Measurements from ENCODE around the gene CASP10. TPM values are rescaled to one million over a fixed set of nuclear protein-coding genes. Genes with fewer than 3 reads are reported as not detected.

Gene CASP10
- polyA plus RNA-seq, 1 experiment, result 2.6 TPM

- CTCF ChIA-PET, result interaction anchor here (0.7 kb wide), 1 partner anchor 206 kb away, joined by 3 read pairs; no protein-coding TSS in a partner anchor
- TF ChIP-seq CTCF (IDR thresholded peaks at IDR 0.05; ENCODE audit: low read depth, low read length), result no peak
- POLR2A ChIA-PET, result no interaction called here
- peaks cover 3% of the 10 kb centered on the region for H3K27me3 ChIP-seq (ENCODE audit: control insufficient read depth, insufficient read depth, low read length)
- no peak for DNase-seq (ENCODE audit: low read depth, low spot score)
- H3K27ac ChIP-seq (ENCODE audit: low read depth, low read length), result peak overlapping the region; percentile 39
- no peak overlapping the region for H3K4me3 ChIP-seq (ENCODE audit: low read depth, low read length)
- no peaks in the 10 kb centered on the region for H3K9me3 ChIP-seq (ENCODE audit: control insufficient read depth, insufficient read depth, low read length)
Observed at GRCh38 chr2:201228271-201228911, 45.5 kb downstream of the CASP10 start.

GRCh38 chr2:201228912-201229290 lies 46.0 kb downstream of the CASP10 start:
- ChIA-PET CTCF (interaction anchor here (1.4 kb wide), 1 partner anchor 266 kb away, joined by 3 read pairs; no protein-coding TSS in a partner anchor), POLR2A (no interaction called here)
- no peak overlapping the region for H3K27ac ChIP-seq (ENCODE audit: low read depth, low read length)
- no peak for TF ChIP-seq CTCF (IDR thresholded peaks at IDR 0.05; ENCODE audit: low read depth, low read length)
- peaks cover 3% of the 10 kb centered on the region for H3K27me3 ChIP-seq (ENCODE audit: control insufficient read depth, insufficient read depth, low read length)
- H3K9me3 ChIP-seq (ENCODE audit: control insufficient read depth, insufficient read depth, low read length), result no peaks in the 10 kb centered on the region
- no peak for DNase-seq (ENCODE audit: low read depth, low spot score)
- no peak overlapping the region for H3K4me3 ChIP-seq (ENCODE audit: low read depth, low read length)

- TF ChIP-seq CTCF (IDR thresholded peaks at IDR 0.05; ENCODE audit: low read depth, low read length), result peak; percentile 92
- H3K27me3 ChIP-seq (ENCODE audit: control insufficient read depth, insufficient read depth, low read length), result no peaks in the 10 kb centered on the region
- no peak overlapping the region for H3K4me3 ChIP-seq (ENCODE audit: low read depth, low read length)
- CTCF ChIA-PET, result interaction anchor here (0.5 to 3.2 kb wide), 104 partner anchors 11 to 951 kb away, joined by 3 to 73 read pairs (median 4); partner anchors contain the start of genes CASP10, CASP8, FLACC1 and STRADB
- peak; percentile 73 for DNase-seq (ENCODE audit: low read depth, low spot score)
- H3K9me3 ChIP-seq (ENCODE audit: control insufficient read depth, insufficient read depth, low read length), result no peaks in the 10 kb centered on the region
- no peak overlapping the region for H3K27ac ChIP-seq (ENCODE audit: low read depth, low read length)
- POLR2A ChIA-PET, result interaction anchor here (0.6 to 0.7 kb wide), 2 partner anchors 49 to 338 kb away, joined by 4 to 7 read pairs; no protein-coding TSS in a partner anchor
Observed at GRCh38 chr2:201231781-201232466, 49.0 kb downstream of the CASP10 start.

- ChIA-PET CTCF (interaction anchor here (0.5 to 3.2 kb wide), 99 partner anchors 10 to 951 kb away, joined by 3 to 73 read pairs (median 4); partner anchors contain the start of genes CASP10, CASP8, FLACC1 and STRADB), POLR2A (interaction anchor here (0.6 to 0.7 kb wide), 2 partner anchors 50 to 338 kb away, joined by 4 to 7 read pairs; no protein-coding TSS in a partner anchor)
- no peak overlapping the region for H3K4me3 ChIP-seq (ENCODE audit: low read depth, low read length)
- no peaks in the 10 kb centered on the region for H3K9me3 ChIP-seq (ENCODE audit: control insufficient read depth, insufficient read depth, low read length)
- TF ChIP-seq CTCF (IDR thresholded peaks at IDR 0.05; ENCODE audit: low read depth, low read length), result no peak
- no peak overlapping the region for H3K27ac ChIP-seq (ENCODE audit: low read depth, low read length)
- H3K27me3 ChIP-seq (ENCODE audit: control insufficient read depth, insufficient read depth, low read length), result no peaks in the 10 kb centered on the region
- DNase-seq (ENCODE audit: low read depth, low spot score), result no peak
Observed at GRCh38 chr2:201232467-201232815, 49.5 kb downstream of the CASP10 start.

Data from AG04450 (cell line).